ENCODE results near the gene MARK1.
"Not testable (repeated sequence)": the region's sequence is repeated elsewhere in the genome, so short reads cannot be mapped to it uniquely, and the experiment has no call there.

MARK1 gene

GRCh38 chr1:220529521-220530020 lies 1.6 kb downstream of the MARK1 start:
- DNase-seq: no peak

DNA sequence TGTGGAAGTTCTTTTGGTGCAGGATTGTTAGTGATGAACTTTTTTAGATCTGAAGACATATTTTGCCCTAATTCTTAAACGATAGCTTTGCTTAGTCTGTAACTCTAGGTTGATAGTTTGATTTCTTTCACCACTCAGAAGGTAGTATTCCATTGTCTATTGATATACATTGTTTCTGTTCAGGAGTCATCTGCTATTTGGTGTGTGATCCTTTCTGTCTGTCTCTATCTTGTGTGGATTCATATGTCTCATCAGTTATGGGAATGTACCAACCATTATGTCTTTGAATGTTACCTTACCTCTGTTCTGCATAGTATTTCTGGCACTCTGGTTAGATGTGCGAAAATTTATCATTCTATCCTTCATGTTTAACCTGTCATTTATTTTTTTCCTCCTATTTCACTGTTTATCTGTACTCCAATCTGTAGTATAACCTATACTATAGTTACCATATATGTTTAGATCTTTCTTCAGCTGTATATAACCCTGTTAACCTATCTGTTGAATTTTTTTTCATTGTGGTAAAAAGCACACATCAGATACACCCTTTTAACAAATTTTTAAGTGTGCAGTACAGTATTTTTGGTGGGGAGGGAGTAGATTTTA lies 5.7 kb downstream of the MARK1 start:
- DNase-seq: no peak

DNA sequence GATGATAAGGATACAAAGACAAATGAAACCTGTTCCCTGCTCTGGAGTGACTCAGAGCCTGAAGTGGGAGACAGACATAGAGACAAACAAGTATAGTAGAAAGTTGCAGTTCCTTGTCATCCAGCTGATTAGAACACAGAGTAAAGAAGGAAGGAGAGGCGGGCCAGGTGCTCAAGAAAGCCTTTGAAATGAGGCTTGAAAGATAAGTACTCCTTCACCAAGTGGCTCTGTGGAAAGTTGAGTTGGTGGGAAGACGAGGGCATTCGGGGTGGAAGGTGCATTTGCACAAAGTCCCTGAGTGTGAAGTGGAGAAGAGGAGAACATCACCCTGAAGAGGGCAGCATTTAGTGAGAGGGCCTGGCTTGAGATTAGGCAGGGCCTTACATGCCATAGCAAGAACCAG lies 17.0 kb downstream of the MARK1 start:
- no peak for DNase-seq

GRCh38 chr1:220550811-220551399 lies 23.0 kb downstream of the MARK1 start:
- DNase-seq: no peak

- DNase-seq: no peak
Measured at GRCh38 chr1:220551718-220552117, 23.8 kb downstream of the MARK1 start.

DNA sequence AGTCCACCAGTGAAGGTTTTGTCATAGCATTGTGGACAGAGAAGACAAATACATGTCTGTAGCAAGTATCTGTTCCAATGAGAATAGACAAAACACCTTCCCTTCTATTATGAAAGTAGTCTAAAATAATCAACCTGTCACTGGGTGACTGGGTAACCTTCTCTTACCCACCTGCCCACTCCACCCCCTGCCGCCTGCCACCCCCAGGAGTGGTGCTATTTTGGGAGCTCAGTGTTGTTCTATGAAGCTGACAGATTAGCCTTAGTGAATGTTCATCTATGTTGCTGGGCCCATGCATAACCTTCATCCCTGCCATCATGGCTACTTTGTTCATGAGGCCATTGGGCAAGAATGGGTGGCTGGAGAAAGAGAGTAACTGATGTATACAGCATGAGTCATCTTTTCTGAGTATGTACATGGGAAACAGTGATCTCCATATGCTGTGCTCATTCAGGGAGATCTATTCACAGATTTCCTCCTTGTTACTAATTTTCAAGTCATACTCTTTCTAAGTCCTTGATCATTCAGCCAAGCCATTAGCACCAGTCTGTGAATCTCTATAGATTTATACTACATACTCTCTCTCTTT lies 24.8 kb downstream of the MARK1 start:
- no peak for DNase-seq

- no peak for DNase-seq
Measured at GRCh38 chr1:220556641-220557040, 28.7 kb downstream of the MARK1 start.

DNA sequence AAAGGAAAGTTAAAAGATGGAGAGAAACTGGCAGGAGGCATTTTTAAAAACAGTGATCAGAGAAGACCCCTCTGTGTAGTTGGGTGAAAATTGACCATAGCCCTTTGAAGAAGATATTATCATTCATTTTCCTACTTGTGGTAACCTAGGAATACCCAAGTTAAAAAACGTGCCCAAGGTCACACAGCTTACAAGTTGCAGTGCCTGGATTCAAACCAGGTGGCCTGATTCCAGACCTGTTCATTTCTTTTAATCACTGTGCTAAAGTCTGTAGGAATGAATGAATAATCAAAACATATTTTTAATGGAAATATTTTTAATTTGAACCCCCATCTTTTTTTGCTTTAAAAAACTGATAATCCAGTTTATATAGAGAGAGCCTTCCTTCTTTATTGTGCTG lies 35.6 kb downstream of the MARK1 start:
- no peak for DNase-seq

- DNase-seq: no peak
Measured at GRCh38 chr1:220564216-220564615, 36.3 kb downstream of the MARK1 start.

- DNase-seq: no peak
Measured at GRCh38 chr1:220565670-220566069, 37.7 kb downstream of the MARK1 start.

DNA sequence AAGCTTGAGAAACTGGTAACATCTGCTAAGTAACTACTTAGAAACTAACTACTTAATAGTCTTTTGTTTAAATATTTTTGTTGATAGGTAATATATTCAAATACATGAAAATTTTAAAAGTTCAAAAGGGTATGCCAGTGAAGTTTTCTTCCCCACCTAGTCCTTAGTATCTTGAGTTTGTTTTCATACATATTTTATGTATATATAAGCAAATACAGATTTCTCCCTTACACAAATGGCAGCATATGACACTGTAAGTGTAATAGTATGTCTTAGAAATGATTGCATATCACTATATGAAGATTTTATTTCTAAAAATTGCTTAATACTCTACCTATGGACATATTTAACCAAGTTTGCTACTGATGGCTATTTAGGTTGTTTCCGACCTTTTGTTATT lies 38.9 kb downstream of the MARK1 start:
- DNase-seq: no peak

GRCh38 chr1:220572416-220572815 lies 44.5 kb downstream of the MARK1 start:
- DNase-seq: no peak

GRCh38 chr1:220573836-220574235 lies 45.9 kb downstream of the MARK1 start:
- no peak for DNase-seq

DNA sequence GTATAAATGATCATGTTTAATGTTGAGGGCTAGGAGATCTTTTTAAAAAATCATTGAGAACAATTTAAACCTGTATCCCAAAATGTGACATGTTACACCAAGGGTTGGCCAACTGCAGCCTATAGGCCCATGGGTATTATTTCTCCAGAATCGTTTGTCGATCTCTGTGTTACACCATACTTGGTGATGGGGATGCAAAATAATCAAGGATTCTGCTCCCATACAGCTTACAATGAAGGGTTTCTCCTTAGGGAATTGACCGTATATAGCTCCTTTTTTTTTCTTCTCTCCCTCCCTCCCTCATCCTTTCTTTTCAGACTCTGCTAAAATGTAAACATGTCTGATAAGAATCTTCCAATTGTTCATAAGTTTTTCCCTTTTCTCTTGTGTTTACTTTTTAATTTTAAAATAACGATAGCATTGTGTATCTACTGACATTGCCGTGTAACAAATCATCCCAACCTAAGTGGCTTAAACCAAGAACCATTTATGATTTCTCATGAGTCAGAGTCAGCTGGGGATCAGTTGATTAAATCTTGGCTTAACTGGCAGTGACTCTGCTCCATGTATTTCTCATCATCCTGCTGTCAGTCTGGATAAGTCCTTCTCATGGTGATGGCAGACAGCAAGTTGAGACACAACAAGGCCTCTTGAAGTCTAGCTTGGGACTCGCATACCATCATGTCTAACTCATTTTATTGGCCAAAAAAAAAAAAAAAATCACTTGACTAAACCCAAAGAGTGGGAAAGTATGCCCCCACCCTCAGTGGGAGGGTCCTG lies 48.0 kb downstream of the MARK1 start:
- no peak for DNase-seq

- DNase-seq: no peak
Measured at GRCh38 chr1:220577926-220578325, 50.0 kb downstream of the MARK1 start.

GRCh38 chr1:220579317-220579716 lies 51.4 kb downstream of the MARK1 start:
- no peak for DNase-seq

DNA sequence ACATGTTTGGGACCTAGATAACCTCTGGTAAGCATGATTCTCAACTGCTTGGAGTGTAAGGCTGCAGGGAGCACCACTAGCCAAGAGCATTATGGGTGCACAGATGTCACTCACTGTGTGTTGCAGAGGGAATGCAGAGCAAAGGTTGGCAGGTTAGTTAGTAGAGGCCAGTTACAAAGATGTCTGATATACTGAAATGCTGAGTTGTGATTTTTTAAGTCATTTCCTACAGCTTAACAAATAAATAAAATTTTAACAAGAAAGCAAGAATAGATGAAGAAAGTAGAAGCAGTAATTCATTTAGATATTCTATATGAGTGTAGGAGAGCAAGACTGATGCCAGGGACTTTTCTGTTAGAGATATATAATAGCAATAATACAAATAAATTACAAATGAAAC lies 64.8 kb downstream of the MARK1 start:
- no peak for DNase-seq

GRCh38 chr1:220594356-220594755 lies 66.4 kb downstream of the MARK1 start:
- DNase-seq: no peak

DNA sequence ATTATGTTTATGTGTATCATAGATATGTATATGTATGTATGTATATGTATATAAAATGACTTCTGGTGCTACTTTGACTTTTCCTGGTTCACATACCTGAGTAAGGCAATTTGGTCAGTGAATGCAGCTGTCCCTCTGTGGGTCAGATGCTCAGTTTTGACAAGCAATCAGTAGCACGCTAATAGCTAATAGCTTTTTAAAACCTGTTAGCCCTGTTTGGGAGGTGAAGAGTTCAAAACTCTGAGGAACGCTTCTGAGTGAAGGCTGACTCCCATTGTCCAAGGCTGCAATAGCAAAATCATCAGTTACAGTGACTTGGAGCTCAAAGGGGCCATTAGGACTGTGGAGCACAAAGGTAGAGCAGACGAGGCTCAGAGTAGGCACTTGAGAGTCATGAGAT lies 67.2 kb downstream of the MARK1 start:
- no peak for DNase-seq

DNA sequence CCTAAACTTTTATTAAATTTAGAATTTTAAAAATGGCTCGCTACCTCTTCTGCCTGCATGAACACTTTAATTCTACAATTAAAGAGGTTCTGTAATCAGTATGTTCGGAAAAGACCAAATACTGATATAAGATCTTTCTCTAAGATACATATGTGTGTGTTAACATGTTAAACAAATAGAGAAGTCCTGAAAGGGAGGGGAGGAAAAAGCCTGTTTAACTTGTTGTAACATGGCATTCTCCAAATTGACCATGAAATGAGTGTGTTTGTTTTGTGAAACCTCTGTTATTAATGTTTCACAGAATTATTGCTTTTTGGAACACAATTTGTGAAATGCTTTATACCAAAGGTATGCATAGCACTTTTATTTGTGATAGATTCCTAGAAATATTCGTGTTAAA lies 77.0 kb downstream of the MARK1 start:
- DNase-seq: no peak

- DNase-seq: not testable (repeated sequence)
Measured at GRCh38 chr1:220605651-220606050, 77.7 kb downstream of the MARK1 start.

DNA sequence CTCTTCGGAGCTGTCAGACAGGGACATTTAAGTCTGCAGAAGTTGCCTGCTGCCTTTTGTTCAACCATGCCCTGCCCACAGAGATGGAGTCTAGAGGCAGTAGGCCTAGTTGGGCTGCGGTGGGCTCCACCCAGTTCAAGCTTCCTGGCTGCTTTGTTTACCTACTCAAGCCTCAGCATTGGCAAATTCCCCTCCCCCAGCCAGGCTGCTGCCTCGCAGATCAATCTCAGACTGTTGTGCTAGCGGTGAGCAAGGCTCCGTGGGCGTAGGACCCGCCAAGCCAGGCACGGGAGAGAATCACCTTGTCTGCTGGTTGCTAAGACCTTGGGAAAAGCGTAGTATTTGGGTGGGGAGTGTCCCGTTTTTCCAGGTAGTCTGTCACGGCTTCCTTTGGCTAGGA lies 83.2 kb downstream of the MARK1 start:
- not testable (repeated sequence) for DNase-seq

DNA sequence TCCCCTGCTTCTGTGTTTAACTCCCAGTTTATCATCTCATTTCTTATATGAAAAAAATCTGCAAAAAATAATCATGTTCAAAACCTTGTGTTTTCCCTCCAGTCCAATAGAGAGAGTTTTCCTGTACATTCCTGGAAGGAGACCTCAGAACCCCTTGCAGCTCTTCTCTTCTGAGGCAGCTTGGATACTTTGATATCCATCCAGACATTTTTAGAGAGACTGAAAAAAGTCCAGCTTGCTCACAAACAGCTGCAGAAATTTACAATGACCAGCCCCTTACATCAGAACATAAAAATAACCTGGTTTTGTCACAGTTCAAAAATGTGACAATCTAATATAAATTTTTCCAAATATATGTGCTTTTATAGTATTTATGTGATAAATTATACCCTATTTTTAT lies 88.9 kb downstream of the MARK1 start:
- no peak for DNase-seq

GRCh38 chr1:220628431-220628830 lies 100.5 kb downstream of the MARK1 start:
- DNase-seq: no peak

Measured in NCI-H345 (cell line).